Dermis microvascular lymphatic vessel endothelial cell (primary cell): ENCODE measurements around the gene PERM1. TPM values are rescaled to one million over a fixed set of nuclear protein-coding genes. Genes with fewer than 3 reads are reported as not detected.

Experiments used
- DNase-seq, 2 donors: peaks; one replicate each; pipeline versions ENCODE4 v3.0.0 to v3.0.0-alpha.2; 2010; ENCODE audit warnings: low read depth in 2 of 2
- total RNA-seq: library from RNA; depleted of rRNA; stranded (reverse); fragments of >200 nt; gene quantifications from 2 replicates; pipeline ENCODE4 v1.2.1, GENCODE V29; 2014

Gene PERM1
- total RNA-seq, 1 donor from 2014 or later = not detected

DNA sequence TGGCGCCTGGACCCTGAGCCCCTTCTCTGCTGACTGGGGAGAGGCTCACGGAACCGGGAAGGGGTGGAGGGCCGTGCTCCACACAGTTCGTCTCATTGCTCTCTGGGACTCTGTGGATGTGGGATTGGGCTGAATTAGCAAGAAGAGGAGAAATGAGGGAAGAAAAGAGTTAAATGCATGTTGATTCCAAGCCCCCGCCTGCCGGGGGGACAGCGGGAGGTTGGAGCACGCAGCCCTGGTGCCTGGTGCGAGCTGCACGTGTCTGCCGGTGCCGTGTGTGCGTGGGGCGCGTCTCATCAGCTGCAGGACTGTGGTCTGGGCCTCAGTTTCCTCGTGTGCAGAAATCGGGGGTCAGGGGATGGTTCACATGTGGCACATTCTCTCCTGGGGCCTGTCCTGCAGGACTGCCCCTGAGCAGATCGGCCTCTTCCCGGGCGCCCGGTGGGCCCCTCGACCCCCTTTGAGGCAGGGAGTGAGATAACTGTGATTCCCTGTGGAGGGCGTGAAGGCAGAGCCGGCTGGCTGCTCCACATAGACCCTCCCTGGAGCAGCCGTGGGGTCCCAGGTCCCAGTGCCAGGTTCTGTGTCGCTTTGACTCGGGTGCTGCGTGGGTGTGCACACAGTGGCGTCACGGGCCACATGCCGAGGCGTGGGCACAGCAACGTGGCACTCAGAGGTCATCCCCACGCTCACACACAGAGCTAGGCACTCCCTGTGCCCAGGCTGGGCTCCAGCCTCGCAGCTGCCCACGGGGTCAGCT lies 46.7 kb downstream of the PERM1 start:
- no peak for DNase-seq

DNA sequence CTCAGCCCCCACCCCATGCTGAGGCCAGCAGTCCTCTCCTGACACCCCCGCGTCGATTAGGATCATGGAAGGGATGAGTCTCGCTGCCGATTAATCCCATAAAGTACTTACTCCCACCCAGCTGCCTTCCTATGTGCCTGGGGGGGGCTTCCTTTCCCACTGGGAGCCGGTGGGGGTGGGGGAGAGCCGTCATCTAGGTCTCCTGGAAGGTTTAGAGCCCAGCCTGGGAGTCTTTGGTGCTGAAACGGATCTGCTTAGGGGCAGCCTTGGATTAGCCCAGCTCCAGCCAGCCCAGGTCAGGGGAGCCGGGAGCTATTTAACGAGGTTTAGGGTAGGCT lies 48.3 kb downstream of the PERM1 start:
- no peak for DNase-seq

GRCh38 chr1:932776-933602 lies 48.9 kb downstream of the PERM1 start:
- no peak for DNase-seq

DNA sequence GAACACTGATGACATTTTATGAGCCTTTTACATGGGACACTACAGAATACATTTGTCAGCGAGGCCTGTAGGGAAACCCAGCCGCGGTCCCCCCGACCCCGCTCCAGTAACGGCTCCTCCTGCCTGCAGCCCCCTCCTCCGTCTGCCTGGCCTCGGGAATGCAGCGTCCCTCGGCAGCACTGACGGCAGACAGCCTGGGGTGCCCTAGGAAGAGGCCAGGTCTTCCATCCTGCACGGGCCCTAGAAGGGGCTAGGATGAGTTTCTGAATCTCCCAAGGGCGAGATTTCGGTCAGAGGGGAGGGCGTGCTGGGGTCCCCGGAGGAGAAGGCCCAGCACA lies 49.8 kb downstream of the PERM1 start:
- no peak for DNase-seq

- DNase-seq = no peak
Observed at GRCh38 chr1:931380-932172, 50.3 kb downstream of the PERM1 start.

GRCh38 chr1:930633-931138 lies 51.2 kb downstream of the PERM1 start:
- no peak for DNase-seq

DNA sequence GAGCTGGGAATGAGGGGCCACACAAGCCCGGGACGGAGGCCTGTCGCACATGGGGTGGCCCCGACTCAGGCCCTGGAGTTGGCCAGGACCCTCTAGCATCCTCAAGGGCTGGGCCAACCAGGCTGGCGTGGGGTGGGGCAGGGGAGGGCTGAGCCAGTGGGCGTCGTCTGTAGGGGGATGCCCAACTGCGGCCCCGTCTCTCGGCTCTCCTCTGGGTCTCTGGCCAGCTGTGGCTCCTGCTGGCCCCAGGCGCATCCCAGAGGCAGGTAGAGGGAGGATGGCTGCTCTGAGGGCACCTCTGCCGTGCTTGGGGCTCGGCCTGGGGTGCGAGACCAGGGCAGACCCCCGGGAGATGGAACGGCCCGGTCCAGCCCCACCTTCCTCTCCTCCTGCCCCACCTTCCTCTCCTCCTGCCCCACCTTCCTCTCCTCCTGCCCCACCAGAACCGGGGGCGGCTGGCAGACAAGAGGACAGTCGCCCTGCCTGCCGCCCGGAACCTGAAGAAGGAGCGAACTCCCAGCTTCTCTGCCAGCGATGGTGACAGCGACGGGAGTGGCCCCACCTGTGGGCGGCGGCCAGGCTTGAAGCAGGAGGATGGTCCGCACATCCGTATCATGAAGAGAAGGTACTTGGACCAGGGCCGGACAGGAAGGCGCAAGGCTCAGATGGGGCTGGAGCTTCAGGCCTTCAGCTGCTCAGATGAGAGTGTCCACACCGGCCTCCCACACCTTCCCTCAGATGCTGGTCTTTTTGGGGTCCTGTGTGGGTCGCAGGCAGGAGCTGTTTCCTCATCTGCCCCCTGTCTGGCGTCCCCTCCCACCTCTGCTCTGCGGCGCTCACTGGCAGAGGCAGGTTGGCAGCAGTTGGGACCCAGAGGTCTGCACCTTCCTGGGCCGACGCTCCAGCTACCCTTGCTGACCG lies 51.9 kb downstream of the PERM1 start:
- DNase-seq = no peak

- no peak for DNase-seq
Observed at GRCh38 chr1:928825-929661, 52.9 kb downstream of the PERM1 start.

DNA sequence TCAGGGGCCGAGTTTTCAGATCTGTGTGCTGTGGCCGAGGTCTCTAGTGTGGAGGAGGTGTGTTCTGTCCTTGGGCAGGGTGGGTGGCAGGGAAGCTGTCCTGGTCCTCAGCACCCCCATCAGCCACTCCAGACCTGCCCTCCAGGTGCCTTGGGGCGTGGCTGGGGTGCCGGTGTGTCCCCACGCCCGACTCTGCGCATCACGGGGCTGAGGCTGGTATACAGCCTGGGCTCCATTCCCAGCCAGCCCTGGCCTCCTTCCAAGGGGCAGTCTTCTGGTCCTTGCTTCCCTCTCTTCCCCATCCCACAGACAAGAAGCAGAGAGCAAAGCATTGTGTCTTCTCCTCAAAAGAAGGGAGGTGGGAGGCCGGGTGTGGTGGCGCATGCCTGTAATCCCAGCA lies 54.1 kb downstream of the PERM1 start:
- DNase-seq = no peak

- DNase-seq = no peak
Observed at GRCh38 chr1:927234-927633, 54.7 kb downstream of the PERM1 start.

GRCh38 chr1:925561-926421 lies 56.1 kb downstream of the PERM1 start:
- DNase-seq = peak in 1 of 2 donors; percentile 14

Other genes with a start within 250 kb of the PERM1 start
- gene SAMD11, start 58.2 kb downstream of the PERM1 start, total RNA-seq = under 0.01 and 0.13 TPM in 2 replicates
- 59.4 and 67.9 TPM in 2 replicates for gene NOC2L, start 22.8 kb downstream of the PERM1 start, total RNA-seq
- gene KLHL17, start 21.5 kb downstream of the PERM1 start, total RNA-seq = 2.6 and 5.2 TPM in 2 replicates
- gene PLEKHN1, start 15.6 kb downstream of the PERM1 start, total RNA-seq = 0.38 and 0.51 TPM in 2 replicates
- gene HES4, start 18.0 kb upstream of the PERM1 start, total RNA-seq = 29.0 and 54.1 TPM in 2 replicates
- 92.3 and 112 TPM in 2 replicates for gene ISG15, start 31.4 kb upstream of the PERM1 start, total RNA-seq
- 49.3 and 77.5 TPM in 2 replicates for gene AGRN, start 38.0 kb upstream of the PERM1 start, total RNA-seq
- gene RNF223, start 92.2 kb upstream of the PERM1 start, total RNA-seq = under 0.01 TPM in 1 of 2 replicates, not detected in the other
- gene C1orf159, start 134.0 kb upstream of the PERM1 start, total RNA-seq = 5.0 and 9.1 TPM in 2 replicates
- gene TTLL10, start 191.8 kb upstream of the PERM1 start, total RNA-seq = not detected in 2 replicates
- gene TNFRSF18, start 224.5 kb upstream of the PERM1 start, total RNA-seq = 0.26 and 0.51 TPM in 2 replicates
- 1.5 and 3.7 TPM in 2 replicates for gene TNFRSF4, start 232.1 kb upstream of the PERM1 start, total RNA-seq
- 70.0 and 104 TPM in 2 replicates for gene SDF4, start 249.9 kb upstream of the PERM1 start, total RNA-seq